LNCaP clone FGC (cell line): Measurements from ENCODE around the gene CCDC170.

Source experiments
- DNase-seq: peaks from one replicate; pipeline ENCODE4 v3.0.0-alpha.2; 2011; ENCODE audit warnings: low read depth
- H3K4me3 ChIP-seq: 2 replicates; pipeline ENCODE4 v1.5.1; 2011; ENCODE audit warnings: mild to moderate bottlenecking, low read depth, low read length, control low read depth
- TF ChIP-seq, protein P1 (sequence below): IDR thresholded peaks from 2 replicates; pipeline ENCODE4 v1.5.1; 2012; ENCODE audit warnings: mild to moderate bottlenecking; ENCODE audit not compliant: control insufficient read depth, insufficient read depth; ENCODE audit errors: extremely low read depth

Gene CCDC170

DNA sequence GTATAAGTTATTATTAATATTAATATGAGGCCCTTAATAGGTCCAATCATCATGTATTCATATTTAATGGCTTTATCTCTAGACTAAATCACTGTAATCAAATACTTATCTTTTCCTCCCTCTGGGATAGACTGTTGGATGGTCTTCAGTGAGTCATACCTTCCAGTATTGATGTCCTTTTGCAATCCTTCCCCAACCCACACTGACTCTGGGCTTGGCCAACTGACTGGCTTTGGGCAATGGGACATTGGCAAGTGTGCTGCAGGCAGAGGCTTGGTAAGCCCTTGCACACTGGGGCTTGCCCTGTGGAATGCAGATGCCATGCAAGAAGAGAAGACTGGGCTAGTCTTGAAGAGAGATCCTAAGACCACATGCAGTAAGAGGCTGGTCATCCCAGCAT, 136.6 kb downstream of the CCDC170 start:
- TF ChIP-seq, protein P1, sequence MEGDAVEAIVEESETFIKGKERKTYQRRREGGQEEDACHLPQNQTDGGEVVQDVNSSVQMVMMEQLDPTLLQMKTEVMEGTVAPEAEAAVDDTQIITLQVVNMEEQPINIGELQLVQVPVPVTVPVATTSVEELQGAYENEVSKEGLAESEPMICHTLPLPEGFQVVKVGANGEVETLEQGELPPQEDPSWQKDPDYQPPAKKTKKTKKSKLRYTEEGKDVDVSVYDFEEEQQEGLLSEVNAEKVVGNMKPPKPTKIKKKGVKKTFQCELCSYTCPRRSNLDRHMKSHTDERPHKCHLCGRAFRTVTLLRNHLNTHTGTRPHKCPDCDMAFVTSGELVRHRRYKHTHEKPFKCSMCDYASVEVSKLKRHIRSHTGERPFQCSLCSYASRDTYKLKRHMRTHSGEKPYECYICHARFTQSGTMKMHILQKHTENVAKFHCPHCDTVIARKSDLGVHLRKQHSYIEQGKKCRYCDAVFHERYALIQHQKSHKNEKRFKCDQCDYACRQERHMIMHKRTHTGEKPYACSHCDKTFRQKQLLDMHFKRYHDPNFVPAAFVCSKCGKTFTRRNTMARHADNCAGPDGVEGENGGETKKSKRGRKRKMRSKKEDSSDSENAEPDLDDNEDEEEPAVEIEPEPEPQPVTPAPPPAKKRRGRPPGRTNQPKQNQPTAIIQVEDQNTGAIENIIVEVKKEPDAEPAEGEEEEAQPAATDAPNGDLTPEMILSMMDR, result no peak
- H3K4me3 ChIP-seq, result no peak overlapping the region
- no peak for DNase-seq

DNA sequence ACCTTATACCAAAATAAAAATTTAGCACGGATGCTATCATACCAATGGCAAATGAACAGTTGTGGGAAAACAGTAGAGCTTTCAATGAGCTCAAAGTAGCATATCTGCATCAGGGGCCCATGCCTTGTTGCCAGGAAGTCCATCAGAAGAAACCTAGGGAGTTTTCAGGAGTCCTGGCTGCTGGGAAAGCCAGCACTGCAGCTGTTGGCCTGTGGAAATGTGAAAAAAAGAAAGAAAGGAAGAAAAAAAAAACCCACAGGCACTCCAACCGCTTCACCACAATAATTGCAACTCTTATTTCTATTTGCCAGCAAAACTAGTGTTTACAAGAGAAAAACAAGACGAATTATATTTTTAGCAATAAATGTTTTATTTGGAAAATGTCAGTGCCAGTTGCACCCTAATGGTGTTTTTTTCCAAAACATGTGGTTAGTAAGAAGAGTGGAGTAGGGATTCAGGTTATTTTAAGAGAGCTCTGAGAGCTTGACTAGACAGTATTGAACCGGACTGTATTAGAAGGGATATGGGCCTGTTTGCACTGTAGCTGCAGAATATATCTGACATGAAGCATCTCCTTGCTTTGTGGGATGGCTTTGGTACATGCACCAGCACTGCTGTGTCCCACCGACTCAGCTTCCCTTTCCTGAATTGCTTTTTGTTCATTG, 137.3 kb downstream of the CCDC170 start:
- H3K4me3 ChIP-seq, result no peak overlapping the region
- no peak for DNase-seq
- TF ChIP-seq, protein P1, result no peak

DNA sequence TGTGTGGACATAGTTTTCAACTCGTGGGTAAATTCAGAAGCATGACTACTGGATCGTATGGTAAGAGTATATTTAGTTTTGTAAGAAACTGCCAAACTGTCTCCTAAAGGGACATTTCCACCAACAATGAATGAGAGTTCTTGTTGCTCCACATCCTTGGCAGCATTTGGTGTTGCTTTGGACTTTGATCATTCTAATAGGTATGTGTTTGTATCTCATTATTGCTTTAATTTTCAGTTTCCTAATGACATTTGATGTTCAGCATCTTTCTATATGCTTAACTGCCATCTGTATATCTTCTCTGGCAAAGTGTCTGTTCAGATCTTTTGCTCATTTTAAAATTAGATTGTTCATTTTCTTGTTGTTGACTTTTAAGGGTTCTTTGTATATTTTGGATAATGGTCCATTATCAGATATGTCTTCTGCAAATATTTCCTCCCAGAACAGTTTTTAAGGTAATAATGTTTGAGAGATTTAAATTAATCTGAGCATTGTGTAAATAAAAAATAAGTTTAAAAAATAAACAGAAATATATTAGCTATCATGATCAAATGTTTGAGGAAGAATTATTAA, 138.7 kb downstream of the CCDC170 start:
- H3K4me3 ChIP-seq, result no peak overlapping the region
- TF ChIP-seq, protein P1, result no peak
- no peak for DNase-seq

DNA sequence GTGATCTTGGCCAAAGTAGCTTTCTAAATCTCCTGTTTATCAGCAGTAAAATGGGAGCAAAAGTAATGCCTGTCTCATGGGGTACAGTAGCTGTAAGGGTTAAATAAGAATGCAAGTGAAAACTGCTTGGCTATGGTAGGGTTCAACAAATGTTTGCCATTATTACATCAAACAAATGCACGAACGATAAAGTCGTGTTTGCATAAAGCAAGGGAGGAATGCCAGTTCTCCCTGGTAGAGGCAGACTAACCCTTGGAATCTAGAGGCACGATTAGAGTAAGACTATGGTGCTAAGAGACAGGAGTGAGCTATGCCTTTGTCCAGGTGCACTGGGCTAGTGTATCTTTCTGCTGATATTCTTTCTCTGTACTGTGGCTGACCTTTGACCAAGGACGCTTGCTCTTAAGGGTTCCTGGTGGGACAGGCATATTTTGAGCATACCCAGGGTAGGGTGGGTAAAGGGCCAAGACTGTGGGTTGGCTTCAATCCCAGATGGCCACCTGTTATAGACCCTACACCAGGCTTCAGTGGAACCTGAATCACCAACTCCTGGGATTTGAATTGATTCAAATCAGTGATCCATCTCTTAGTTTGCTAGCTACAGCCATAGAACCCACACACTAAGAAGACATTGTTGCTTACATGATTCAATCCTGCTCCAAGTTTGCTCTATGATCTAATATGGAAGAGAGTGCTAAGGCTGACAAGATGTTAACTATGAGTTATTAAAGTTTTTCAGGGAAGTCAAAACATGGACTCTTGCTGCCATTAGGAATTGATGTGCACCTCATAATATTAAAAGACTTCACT, 139.9 kb downstream of the CCDC170 start:
- no peak overlapping the region for H3K4me3 ChIP-seq
- TF ChIP-seq, protein P1, result no peak
- no peak for DNase-seq

DNA sequence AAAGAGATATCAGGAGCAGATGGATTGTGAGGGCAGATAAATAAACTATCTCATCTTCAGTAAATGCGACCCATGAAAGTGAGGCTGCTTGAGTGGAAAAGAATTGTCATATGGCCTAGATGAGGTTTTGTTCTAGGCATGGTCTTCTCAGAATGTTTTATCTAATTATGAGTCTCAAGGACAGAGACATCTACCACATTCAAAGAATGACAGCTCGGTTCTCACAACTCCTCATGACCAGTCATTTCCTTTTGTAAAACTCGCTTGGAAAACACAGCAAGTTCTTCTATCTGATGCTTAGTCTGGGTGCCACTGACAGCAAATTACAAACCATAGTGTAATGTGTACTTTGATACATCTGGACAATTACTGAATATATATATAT, 140.5 kb downstream of the CCDC170 start:
- TF ChIP-seq, protein P1, result no peak
- no peak for DNase-seq
- H3K4me3 ChIP-seq, result no peak overlapping the region

DNA sequence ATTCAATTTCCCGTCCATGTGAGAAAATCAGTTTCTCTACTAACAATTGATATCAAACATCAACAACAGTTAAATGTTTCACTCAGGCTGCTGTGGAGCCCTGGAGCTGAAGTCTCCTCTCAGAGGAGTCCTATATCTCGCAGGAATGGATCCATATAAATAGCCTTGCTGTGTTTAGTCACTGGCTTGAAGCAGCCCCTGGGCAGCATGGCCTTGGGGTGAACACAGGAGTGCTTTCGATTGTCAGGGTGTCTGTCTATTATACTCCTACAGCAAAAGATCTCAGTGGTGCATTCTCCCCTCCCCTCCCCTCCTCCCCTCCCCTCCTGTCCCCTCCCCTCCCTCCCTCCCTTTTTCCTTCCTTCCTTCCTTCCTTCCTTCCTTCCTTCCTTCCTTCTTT, 141.9 kb downstream of the CCDC170 start:
- TF ChIP-seq, protein P1, result no peak
- H3K4me3 ChIP-seq, result no peak overlapping the region
- no peak for DNase-seq
